Measurements from ENCODE around the gene PHC2.

DNA sequence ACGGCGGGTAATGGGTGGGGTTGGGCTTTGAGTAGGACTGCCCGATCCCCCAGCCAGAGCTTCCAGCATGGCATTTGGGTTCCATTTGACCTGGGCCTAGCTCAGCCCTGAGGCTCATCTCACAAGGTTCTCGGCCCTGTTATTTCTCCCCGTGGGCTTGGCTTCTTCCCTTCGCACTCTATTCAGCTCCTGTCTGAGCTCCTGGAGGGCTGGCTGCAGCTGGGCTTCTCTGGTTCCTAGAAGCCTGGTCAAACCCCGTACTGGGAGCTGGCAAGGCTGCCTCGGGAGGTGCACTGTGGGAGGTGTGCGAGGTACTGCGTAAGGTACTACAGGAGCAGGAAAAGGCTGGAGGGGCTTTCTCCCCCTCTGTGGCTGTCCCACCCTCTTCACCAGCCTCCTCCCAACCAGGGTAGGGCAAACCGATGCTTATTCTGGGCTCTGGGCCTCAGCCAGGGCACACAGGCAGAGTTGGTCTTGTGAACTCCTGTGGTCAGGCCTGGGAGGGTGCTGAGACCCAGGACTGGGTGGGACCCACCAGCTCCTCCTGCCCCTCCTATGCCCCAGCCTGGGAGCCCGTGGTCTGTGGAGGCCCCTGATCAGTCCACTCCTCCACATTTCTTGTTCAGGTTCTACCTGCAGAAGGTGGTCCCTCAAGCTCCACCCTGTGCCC is 110.8 kb downstream of the PHC2 start:
- no peak for TF ChIP-seq TAF1 (IDR thresholded peaks at IDR 0.05; ENCODE audit: low read depth, low read length)
- no peak for TF ChIP-seq POLR2A (IDR thresholded peaks at IDR 0.05; ENCODE audit: low read depth, low read length)
- TF ChIP-seq POLR2AphosphoS5 (IDR thresholded peaks at IDR 0.05; ENCODE audit: low read depth, low read length), result no peak
- TF ChIP-seq SPI1 (IDR thresholded peaks at IDR 0.05; ENCODE audit: low read depth, low read length), result no peak
